Upper lobe of left lung (tissue), 4 donors: ENCODE results near the gene PTPRD.

Source experiments
- POLR2A ChIP-seq, 4 donors: fragments of 450-650 bp; IDR thresholded peaks; one replicate each; pipeline ENCODE4 v1.5.1; 2016 to 2017; ENCODE audit warnings: antibody characterized with exemption in 4 of 4, mild to moderate bottlenecking in 2 of 4
- TF ChIP-seq, protein P1 (sequence below), 6 experiments: fragments of 450-650 bp in 4 of 6; fragments of 200-600 bp in 2 of 6; sonication (generic) in 2 of 6; IDR thresholded peaks; one replicate each; pipeline ENCODE4 v1.5.1; 2016 to 2019; ENCODE audit warnings: antibody characterized with exemption in 6 of 6

- TF ChIP-seq, protein P1, sequence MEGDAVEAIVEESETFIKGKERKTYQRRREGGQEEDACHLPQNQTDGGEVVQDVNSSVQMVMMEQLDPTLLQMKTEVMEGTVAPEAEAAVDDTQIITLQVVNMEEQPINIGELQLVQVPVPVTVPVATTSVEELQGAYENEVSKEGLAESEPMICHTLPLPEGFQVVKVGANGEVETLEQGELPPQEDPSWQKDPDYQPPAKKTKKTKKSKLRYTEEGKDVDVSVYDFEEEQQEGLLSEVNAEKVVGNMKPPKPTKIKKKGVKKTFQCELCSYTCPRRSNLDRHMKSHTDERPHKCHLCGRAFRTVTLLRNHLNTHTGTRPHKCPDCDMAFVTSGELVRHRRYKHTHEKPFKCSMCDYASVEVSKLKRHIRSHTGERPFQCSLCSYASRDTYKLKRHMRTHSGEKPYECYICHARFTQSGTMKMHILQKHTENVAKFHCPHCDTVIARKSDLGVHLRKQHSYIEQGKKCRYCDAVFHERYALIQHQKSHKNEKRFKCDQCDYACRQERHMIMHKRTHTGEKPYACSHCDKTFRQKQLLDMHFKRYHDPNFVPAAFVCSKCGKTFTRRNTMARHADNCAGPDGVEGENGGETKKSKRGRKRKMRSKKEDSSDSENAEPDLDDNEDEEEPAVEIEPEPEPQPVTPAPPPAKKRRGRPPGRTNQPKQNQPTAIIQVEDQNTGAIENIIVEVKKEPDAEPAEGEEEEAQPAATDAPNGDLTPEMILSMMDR (IDR thresholded peaks at IDR 0.05), result no peak
- no peak for TF ChIP-seq POLR2A (IDR thresholded peaks at IDR 0.05)
Measured at GRCh38 chr9:8628791-8629190, 1984.0 kb downstream of the PTPRD start.
